CD4-positive, alpha-beta memory T cell (primary cell): Measurements from ENCODE around the gene FAM25A. TPM values are rescaled to one million over a fixed set of nuclear protein-coding genes. Genes with fewer than 3 reads are reported as not detected.
A peak's percentile ranks its signal among the peaks of the same experiment; 100 is the strongest.
"Not testable (repeated sequence)": the region's sequence is repeated elsewhere in the genome, so short reads cannot be mapped to it uniquely, and the experiment has no call there.

Experiments
- CTCF ChIA-PET: fragments of 350-600 bp; sonication (Branson Sonifier 250); formaldehyde crosslinking; loops from one replicate; lab custom pipeline; 2021; ENCODE audit warnings: inconsistent platforms; ENCODE audit not compliant: partially characterized antibody; lab: Charles Lee
- POLR2A ChIA-PET: fragments of 350-600 bp; sonication (Branson Sonifier 250); formaldehyde crosslinking; loops from one replicate; lab custom pipeline; 2021; ENCODE audit not compliant: partially characterized antibody; lab: Charles Lee
- DNase-seq, 5 donors: peaks; one replicate each; pipeline versions ENCODE4 v3.0.0 to v3.0.0-alpha.2; 2020 to 2022; ENCODE audit warnings: mixed read lengths in 1 of 5
- H3K27ac ChIP-seq: one replicate; pipeline ENCODE4 v1.7.0; 2013; ENCODE audit warnings: low read depth, low read length
- H3K27me3 ChIP-seq: 2 replicates; pipeline ENCODE4 v1.7.0; 2013; ENCODE audit warnings: mild to moderate bottlenecking, low read length, moderate library complexity; ENCODE audit not compliant: insufficient read depth
- H3K36me3 ChIP-seq: 2 replicates; pipeline ENCODE4 v1.7.0; 2013; ENCODE audit warnings: mild to moderate bottlenecking, low read length, moderate library complexity; ENCODE audit not compliant: insufficient read depth
- H3K4me1 ChIP-seq: 2 replicates; pipeline ENCODE4 v1.7.0; 2013; ENCODE audit warnings: mild to moderate bottlenecking, low read length, moderate library complexity; ENCODE audit not compliant: insufficient read depth
- H3K4me3 ChIP-seq, 2 donors: one replicate each; pipeline ENCODE4 v1.7.0; 2013; ENCODE audit warnings: low read length in 2 of 2, mild to moderate bottlenecking in 1 of 2
- H3K9me3 ChIP-seq, 2 donors: one replicate each; pipeline ENCODE4 v1.7.0; 2013; ENCODE audit warnings: low read length in 2 of 2, control low read depth in 1 of 2; ENCODE audit not compliant: control insufficient read depth in 1 of 2
- H3K27ac Mint-ChIP-seq, 7 donors: one replicate each; pipeline ENCODE4 v1.8.0; 2020 to 2021; ENCODE audit warnings: mixed read lengths in 7 of 7, mild to moderate bottlenecking in 6 of 7, inconsistent platforms in 3 of 7, moderate library complexity in 3 of 7
- H3K27me3 Mint-ChIP-seq, 2 donors: one replicate each; pipeline ENCODE4 v1.8.0; 2020 to 2021; ENCODE audit warnings: mixed read lengths in 2 of 2
- H3K36me3 Mint-ChIP-seq, 2 donors: one replicate each; pipeline ENCODE4 v1.8.0; 2020 to 2021; ENCODE audit warnings: mixed read lengths in 2 of 2, inconsistent platforms in 1 of 2, mild to moderate bottlenecking in 1 of 2
- H3K4me1 Mint-ChIP-seq, 4 donors: one replicate each; pipeline ENCODE4 v1.8.0; 2020 to 2021; ENCODE audit warnings: mixed read lengths in 4 of 4, mild to moderate bottlenecking in 1 of 4
- H3K4me3 Mint-ChIP-seq, 8 donors: one replicate each; pipeline ENCODE4 v1.8.0; 2020 to 2021; ENCODE audit warnings: mixed read lengths in 8 of 8, mild to moderate bottlenecking in 7 of 8, moderate library complexity in 6 of 8, inconsistent platforms in 3 of 8
- H3K9me3 Mint-ChIP-seq, 8 donors: one replicate each; pipeline ENCODE4 v1.8.0; 2020 to 2021; ENCODE audit warnings: mixed read lengths in 8 of 8, mild to moderate bottlenecking in 5 of 8, inconsistent platforms in 3 of 8, moderate library complexity in 1 of 8
- intact Hi-C: fragments of 100-400 bp; cut with micrococcal nuclease; formaldehyde crosslinking; loops from one replicate; pipeline ENCODE4 v1.15.1; 2023
- polyA plus RNA-seq, 2 donors: library from polyadenylated mRNA; unstranded; fragments of 300-500 nt; fragmentation: Illumina TruSeq; gene quantifications; one replicate each; pipeline ENCODE4 v1.2.3, GENCODE V29; 2021
- total RNA-seq, 2 experiments: library from RNA; stranded (reverse); gene quantifications; one replicate each; pipeline ENCODE4 v1.2.3, GENCODE V29; 2021

Gene FAM25A
- not detected for total RNA-seq
- not detected for polyA plus RNA-seq

DNA sequence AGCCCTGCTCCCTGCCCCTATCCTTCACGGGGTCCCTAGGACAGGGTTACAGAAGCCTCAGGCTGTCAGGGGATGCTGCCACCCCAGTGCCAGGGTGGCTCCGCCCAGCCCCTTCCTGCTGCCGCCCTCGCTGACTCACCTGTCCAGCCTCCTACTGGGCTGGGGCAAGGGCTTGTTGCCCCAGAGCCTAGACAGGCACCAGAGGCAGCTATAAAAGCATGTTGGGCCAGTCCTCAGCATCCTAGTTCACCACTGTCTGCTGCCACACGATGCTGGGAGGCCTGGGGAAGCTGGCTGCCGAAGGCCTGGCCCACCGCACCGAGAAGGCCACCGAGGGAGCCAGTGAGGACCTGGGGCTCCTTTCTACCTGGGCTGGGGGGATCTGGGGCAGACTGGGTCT is at the start of gene FAM25A:
Gene FAM25A, plus strand, starts transcription at position 239 of the 400 bp plus-strand sequence. Its CDS starts 31 bp downstream, at position 270.
- not testable (repeated sequence) for H3K36me3 ChIP-seq, H3K9me3 Mint-ChIP-seq

DNA sequence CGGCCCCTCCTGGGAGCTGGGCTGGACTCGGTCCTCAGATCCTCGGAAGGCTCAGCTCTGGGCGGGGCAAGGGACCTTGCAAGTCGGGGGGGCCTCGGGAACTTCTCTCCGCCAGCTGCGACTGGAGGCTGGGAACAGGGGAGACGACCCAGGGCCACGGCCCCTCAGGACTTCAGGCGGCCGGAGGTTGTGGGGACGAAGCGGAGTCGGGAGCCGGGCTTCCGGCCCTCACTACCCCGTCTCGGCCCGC is 49.2 kb upstream of the FAM25A start:
- peaks cover 50% of the 10 kb centered on the region for H3K4me1 ChIP-seq
- H3K9me3 Mint-ChIP-seq, result no peaks in the 10 kb centered on the region
- H3K4me1 Mint-ChIP-seq, result peaks cover 24 to 57% (median 35%) of the 10 kb centered on the region in 4 donors
- peak overlapping the region; percentile 76 for H3K27ac ChIP-seq
- no peak for DNase-seq
- peak overlapping the region; percentile 64 to 88 (median 83) for H3K4me3 Mint-ChIP-seq
- no peaks in the 10 kb centered on the region for H3K9me3 ChIP-seq
- H3K36me3 Mint-ChIP-seq, result peaks cover 0 to 4% of the 10 kb centered on the region in 2 donors
- intact Hi-C loops, result loop anchor here (1.0 kb wide), 3 partner anchors 32 to 215 kb away; partner anchors contain the start of genes BMPR1A and GLUD1
- H3K27me3 Mint-ChIP-seq, result peaks cover 0 to 1% of the 10 kb centered on the region in 2 donors
- H3K4me3 ChIP-seq, result peak overlapping the region; percentile 52 to 68
- no peaks in the 10 kb centered on the region for H3K27me3 ChIP-seq
- CTCF ChIA-PET, result interaction anchor here (0.8 to 6.8 kb wide), 4 partner anchors 10 to 125 kb away, joined by 3 to 97 read pairs (median 3); partner anchors contain the start of gene SHLD2
- POLR2A ChIA-PET, result interaction anchor here (0.6 to 3.1 kb wide), 13 partner anchors 10 to 892 kb away, joined by 3 to 26 read pairs (median 6); partner anchors contain the start of genes BMPR1A, GLUD1 and SHLD2
- no peaks in the 10 kb centered on the region for H3K36me3 ChIP-seq
- peak overlapping the region; percentile 90 to 96 (median 92) for H3K27ac Mint-ChIP-seq

More for the DNA sequence above, at the start of gene FAM25A:
- H3K9me3 ChIP-seq, CTCF ChIA-PET, POLR2A ChIA-PET, H3K27me3 ChIP-seq, H3K27ac ChIP-seq, H3K36me3 Mint-ChIP-seq, H3K27ac Mint-ChIP-seq, H3K4me1 Mint-ChIP-seq, H3K4me1 ChIP-seq, DNase-seq, intact Hi-C loops, H3K27me3 Mint-ChIP-seq, H3K4me3 ChIP-seq, H3K4me3 Mint-ChIP-seq: not testable (repeated sequence)

DNA sequence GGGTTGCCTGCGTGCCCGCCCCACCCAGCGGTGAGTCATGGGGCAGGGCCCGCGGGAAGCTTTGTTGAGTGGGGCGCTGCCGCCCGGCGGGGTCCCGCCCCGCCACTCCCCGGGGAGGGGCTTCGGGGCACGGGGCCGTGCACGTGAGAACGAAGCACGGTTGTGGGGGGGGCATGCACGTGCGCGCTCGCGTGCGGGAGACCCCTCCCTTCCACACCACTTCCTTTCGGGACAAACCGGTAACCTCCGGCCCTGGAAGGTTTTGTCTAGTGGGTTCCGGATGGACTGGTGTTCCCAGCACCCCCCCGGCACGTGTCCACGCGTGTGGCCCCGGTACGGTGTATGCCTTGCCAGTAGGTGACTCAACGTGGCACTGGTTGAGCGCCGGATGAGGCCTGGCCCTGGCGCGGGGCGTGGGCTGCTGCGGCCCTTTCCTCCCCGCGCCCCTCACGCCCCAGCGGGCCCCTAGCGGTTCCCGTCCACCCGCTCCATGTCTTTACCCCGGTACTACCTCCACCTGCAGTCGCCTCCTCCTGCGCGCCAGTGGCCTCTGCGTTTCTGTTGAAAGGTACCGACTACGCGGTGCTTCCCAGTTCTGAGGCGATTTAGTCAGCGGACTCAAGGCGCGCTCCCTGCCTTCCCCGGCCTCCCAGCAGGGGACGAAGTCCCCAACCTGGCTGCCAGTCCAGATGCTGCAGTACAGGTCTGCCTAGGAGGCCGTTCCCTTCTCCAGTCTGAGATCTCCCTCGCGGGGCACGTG is 48.7 kb upstream of the FAM25A start:
- CTCF ChIA-PET, result interaction anchor here (0.8 to 6.8 kb wide), 4 partner anchors 11 to 124 kb away, joined by 3 to 97 read pairs (median 3); partner anchors contain the start of gene SHLD2
- H3K27me3 Mint-ChIP-seq, result peaks cover 0 to 1% of the 10 kb centered on the region in 2 donors
- no peaks in the 10 kb centered on the region for H3K9me3 Mint-ChIP-seq
- intact Hi-C loops, result loop anchor here (1.0 kb wide), 3 partner anchors 32 to 215 kb away; partner anchors contain the start of genes BMPR1A and GLUD1
- peak overlapping the region; percentile 81 to 88 (median 84) for H3K4me3 Mint-ChIP-seq
- peaks cover 19 to 52% (median 31%) of the 10 kb centered on the region in 4 donors for H3K4me1 Mint-ChIP-seq
- Histone ChIP-seq H3K9me3 (no peaks in the 10 kb centered on the region), H3K4me1 (peaks cover 44% of the 10 kb centered on the region), H3K4me3 (peak overlapping the region; percentile 3 to 68), H3K27ac (peak overlapping the region; percentile 76), H3K27me3 (no peaks in the 10 kb centered on the region), H3K36me3 (no peaks in the 10 kb centered on the region)
- peak overlapping the region; percentile 90 to 96 (median 93) for H3K27ac Mint-ChIP-seq
- POLR2A ChIA-PET, result interaction anchor here (0.6 to 3.1 kb wide), 12 partner anchors 11 to 891 kb away, joined by 3 to 26 read pairs (median 6); partner anchors contain the start of genes BMPR1A, GLUD1 and SHLD2
- H3K36me3 Mint-ChIP-seq, result peaks cover 0 to 4% of the 10 kb centered on the region in 2 donors
- peak; percentile 92 to 96 (median 93) for DNase-seq

DNA sequence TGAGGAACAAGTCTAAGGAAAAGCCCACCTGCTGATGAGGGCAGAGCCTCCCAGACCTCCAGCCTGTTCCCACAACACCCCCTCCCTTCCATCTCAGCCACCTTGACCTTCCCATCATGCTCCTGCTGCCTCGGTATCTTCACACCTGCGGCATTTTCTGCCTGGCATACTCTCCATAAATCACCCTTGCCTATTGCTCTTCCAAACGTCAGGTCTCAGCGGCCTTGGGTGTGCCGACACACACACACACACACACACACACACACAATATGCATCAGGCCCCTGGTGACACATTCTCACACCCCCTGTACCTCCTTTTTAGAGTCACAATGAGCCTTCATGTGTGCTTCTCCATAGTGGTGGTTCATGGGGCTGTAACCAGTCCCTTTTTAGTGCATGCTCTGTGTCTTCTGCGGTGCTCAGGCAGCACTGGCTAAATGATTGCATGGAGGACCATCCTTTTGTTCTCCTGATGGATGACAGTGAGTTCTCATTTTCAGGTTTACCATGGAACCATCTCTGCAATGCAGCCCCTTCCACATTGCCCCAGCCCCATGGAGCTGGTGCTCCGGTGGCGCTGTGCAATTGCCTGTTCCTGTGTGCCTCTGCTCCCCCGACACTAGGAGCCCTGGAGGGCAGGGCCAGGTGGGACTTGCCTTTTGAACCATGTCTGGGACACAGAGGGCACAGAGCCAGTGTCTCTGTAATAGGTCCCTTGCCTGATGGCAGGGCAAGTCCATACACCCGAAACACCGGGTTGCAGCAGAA is 47.3 kb upstream of the FAM25A start:
- Histone ChIP-seq H3K4me3 (no peak overlapping the region), H3K27me3 (no peaks in the 10 kb centered on the region), H3K4me1 (peaks cover 36% of the 10 kb centered on the region), H3K36me3 (no peaks in the 10 kb centered on the region), H3K27ac (no peak overlapping the region), H3K9me3 (no peaks in the 10 kb centered on the region)
- peak overlapping the region; percentile 71 to 97 (median 92) for H3K27ac Mint-ChIP-seq
- POLR2A ChIA-PET, result no interaction called here
- CTCF ChIA-PET, result no interaction called here
- H3K9me3 Mint-ChIP-seq, result no peaks in the 10 kb centered on the region
- peaks cover 0 to 1% of the 10 kb centered on the region in 2 donors for H3K27me3 Mint-ChIP-seq
- no peak for DNase-seq
- H3K4me3 Mint-ChIP-seq, result peak overlapping the region; percentile 10 to 78 (median 39)
- peaks cover 11 to 38% (median 22%) of the 10 kb centered on the region in 4 donors for H3K4me1 Mint-ChIP-seq
- intact Hi-C loops, result no loop called here
- peaks cover 0 to 4% of the 10 kb centered on the region in 2 donors for H3K36me3 Mint-ChIP-seq

DNA sequence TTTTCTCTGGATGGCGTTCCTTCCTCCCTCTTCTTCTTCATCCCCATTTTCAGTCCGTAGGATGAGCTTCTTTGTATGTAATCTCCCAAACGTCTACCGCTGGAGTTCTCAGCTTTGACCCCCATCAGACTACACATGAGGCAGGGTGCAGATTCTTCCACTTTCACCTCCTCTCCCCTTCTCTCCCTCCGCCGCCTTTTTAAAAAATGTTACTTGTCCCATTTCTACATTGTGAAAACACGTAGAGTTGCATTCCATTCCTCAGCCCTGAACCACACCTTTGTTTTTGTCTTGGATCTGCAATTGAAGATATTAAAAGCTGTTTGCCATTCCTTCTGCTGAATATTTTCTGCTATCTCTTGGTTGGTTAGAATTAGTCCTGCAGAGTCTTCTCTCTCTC is 45.6 kb upstream of the FAM25A start:
- Histone ChIP-seq H3K27ac (no peak overlapping the region), H3K36me3 (no peaks in the 10 kb centered on the region), H3K27me3 (no peaks in the 10 kb centered on the region), H3K4me1 (peaks cover 23% of the 10 kb centered on the region), H3K9me3 (no peaks in the 10 kb centered on the region), H3K4me3 (no peak overlapping the region)
- H3K27me3 Mint-ChIP-seq, result peaks cover 0 to 1% of the 10 kb centered on the region in 2 donors
- POLR2A ChIA-PET, result no interaction called here
- intact Hi-C loops, result no loop called here
- H3K27ac Mint-ChIP-seq, result peak overlapping the region in 3 of 7 donors; percentile 3 to 78 (median 43)
- peaks cover 11 to 28% (median 18%) of the 10 kb centered on the region in 4 donors for H3K4me1 Mint-ChIP-seq
- CTCF ChIA-PET, result interaction anchor here (1.2 kb wide), 1 partner anchor 33 kb away, joined by 3 read pairs; no protein-coding TSS in a partner anchor
- no peak for DNase-seq
- no peaks in the 10 kb centered on the region for H3K9me3 Mint-ChIP-seq
- no peak overlapping the region for H3K4me3 Mint-ChIP-seq
- peaks cover 0 to 4% of the 10 kb centered on the region in 2 donors for H3K36me3 Mint-ChIP-seq

DNA sequence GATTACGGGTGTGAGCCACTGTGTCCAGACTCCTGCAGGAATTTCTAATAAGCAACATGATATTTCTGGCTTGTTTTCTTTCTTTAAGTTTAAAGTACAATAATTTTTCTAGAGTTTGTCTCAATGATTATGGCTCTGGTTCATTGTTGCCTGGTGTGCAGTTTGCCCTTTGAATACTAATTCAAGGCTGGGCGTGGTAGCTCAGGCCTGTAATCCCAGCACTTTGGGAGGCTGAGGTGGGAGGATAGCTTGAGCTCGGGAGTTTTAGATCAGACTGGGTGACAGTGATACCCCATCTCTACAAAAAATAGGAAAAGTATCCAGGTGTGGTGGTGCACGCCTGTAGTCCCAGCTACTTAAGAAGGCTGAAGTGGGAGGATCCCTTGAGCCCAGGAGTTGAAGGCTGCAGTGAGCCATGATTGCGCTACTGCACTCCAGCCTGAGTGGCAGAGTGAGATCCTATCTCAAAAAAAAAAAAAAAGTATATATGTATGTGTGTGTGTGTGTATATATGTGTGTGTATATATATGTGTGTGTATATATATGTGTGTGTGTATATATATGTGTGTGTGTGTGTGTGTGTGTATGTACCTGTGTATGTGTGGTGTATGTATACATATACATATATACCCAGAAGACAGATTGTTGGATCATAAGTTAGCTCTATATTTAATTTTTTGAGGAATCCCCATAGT is 43.6 kb upstream of the FAM25A start:
- Histone ChIP-seq H3K9me3 (no peaks in the 10 kb centered on the region), H3K4me3 (no peak overlapping the region), H3K27ac (no peak overlapping the region), H3K27me3 (no peaks in the 10 kb centered on the region), H3K36me3 (no peaks in the 10 kb centered on the region), H3K4me1 (peaks cover 7% of the 10 kb centered on the region)
- no peak for DNase-seq
- Mint-ChIP-seq H3K27me3 (peaks cover 0 to 1% of the 10 kb centered on the region in 2 donors), H3K27ac (no peak overlapping the region), H3K9me3 (no peaks in the 10 kb centered on the region), H3K4me3 (no peak overlapping the region), H3K4me1 (peaks cover 6 to 14% (median 9%) of the 10 kb centered on the region in 4 donors), H3K36me3 (peaks cover 0 to 4% of the 10 kb centered on the region in 2 donors)
- intact Hi-C loops, result no loop called here
- ChIA-PET CTCF (interaction anchor here (0.6 to 1.3 kb wide), 2 partner anchors 9 to 38 kb away, joined by 3 read pairs; no protein-coding TSS in a partner anchor), POLR2A (no interaction called here)
